GM18909 (cell line): Measurements from ENCODE around the gene CD63.
A peak's percentile ranks its signal among the peaks of the same experiment; 100 is the strongest.

ENCODE experiments used
- ATAC-seq: cut with Tn5 transposase; IDR thresholded peaks from one replicate; pipeline ENCODE4 v1.9.1; 2021; ENCODE audit warnings: mild to moderate bottlenecking; ENCODE audit not compliant: unreplicated experiment, poor library complexity

The CD63 gene

DNA sequence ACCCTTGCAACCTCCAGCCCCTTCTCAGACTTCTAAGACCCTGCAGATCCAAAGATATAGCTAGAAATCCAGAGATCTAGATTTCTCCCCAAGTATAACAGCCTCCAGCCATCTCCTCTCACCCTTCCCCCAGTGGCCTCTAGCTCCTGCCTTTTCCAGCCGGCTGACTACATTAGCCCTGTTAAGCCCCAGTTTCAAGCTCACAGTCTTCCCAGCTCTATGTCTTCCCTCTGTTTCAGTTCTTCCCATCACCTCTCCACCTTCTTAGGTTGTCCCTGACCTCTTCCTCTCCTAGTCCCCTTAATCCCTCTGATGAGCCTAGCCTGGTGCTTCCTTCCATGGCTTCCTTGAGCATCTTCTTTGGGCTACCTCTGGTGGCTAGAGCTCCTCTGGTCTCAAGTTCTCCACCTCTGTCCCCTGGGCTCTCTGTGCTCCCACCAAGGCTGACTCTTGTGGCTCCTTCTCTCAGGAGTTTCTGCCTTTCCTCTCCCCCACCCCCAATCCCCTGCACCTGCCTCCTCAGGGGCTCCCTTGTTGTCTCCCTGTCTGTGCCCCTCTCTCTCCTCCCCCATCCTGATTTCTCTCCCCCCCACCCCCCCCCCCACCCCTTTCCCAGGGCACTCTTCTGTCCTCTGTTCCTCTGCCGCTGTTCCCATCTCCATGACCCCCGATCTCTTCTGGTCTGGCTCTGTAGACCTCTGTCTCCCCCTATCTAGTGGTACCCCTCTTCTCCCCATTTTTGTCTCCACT, 13.3 kb upstream of the CD63 start:
- ATAC-seq = no peak

GRCh38 chr12:55739025-55739378, 10.2 kb upstream of the CD63 start:
- no peak for ATAC-seq

GRCh38 chr12:55738123-55739024, 9.6 kb upstream of the CD63 start:
- peak; percentile 87 for ATAC-seq

DNA sequence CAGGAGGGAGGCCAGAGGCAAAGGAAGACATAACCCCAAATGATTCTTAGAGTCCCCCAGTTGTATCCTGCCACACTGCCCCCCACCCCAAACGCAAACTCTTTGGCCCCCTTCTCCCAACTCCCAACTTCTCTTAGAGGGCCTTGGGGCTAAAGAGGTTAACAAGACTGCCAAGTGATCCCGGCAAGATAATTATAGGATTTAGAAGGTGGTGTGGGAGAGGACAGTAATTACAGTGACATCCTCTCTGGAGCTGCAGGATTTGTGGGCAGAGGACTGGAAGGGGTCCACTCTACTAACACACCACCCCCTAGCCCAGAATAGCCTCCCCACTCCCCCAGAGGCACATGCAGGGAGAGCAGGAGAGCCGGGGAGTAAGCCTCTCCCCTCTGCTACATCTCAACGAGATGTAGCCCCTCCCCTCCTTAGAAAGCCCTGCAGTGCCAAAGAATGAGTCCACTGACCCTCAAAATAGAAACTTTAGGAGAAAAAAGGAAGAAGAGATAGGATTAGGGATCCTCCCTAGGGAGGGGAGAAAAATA, 8.8 kb upstream of the CD63 start:
- ATAC-seq = peak; percentile 12

DNA sequence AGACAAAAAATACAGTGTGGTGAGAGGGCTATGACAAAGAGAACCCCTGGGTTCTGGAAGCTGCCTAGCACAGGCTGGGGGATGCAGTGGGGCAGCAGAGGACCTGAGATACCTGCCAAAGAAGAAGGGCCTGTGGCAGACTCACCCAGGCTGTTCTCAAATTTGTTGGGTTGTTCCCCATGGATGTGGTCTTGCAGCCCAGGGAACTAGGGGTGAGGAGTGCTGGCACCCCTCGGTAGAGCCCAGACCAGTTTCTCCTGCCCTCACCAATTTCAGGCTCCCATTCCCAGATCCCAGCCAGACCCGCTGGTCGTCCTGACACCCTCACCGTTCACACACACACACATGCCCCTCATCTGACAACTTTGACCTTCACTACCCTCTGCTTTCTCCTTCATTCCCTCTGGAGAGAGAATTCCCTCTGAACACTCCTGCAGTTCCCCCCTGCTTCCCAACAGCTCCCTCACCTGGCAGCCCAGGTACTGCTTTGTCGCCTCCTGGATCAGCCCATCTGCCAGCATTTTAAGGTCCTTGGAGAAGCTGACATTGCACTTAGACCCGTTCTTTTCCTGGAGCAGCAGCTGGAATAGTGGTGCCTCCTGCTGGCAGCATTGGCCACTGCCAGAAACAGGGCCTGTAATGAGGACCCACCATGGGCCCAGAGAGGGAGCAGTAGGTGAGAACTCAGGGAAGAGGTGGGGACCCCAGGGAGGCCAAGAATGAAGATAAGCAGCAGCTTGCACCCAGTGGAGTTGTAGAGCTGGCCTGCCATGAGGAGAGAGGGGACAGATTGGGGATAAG, 8.2 kb upstream of the CD63 start:
- ATAC-seq = no peak

- no peak for ATAC-seq
Observed at GRCh38 chr12:55736076-55736475, 7.3 kb upstream of the CD63 start.

DNA sequence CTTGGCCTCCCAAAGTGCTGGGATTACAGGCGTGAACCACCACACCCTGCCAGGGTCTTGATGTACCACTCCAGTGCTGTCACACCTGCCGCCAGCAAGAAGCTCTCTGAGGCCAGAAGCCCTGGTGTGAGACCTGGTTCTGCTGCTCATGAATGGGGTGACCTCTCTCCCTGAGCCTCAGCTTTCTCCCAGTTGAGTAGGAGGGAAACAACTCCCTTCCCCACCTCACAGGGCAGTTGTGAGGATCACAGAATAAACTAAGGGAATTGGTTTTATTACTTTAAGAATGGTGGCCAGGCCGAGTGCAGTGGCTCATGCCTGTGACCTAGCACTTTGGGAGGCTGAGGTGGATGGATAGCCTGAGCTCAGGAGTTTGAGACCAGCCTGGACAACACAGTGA, 5.8 kb upstream of the CD63 start:
- ATAC-seq = no peak

DNA sequence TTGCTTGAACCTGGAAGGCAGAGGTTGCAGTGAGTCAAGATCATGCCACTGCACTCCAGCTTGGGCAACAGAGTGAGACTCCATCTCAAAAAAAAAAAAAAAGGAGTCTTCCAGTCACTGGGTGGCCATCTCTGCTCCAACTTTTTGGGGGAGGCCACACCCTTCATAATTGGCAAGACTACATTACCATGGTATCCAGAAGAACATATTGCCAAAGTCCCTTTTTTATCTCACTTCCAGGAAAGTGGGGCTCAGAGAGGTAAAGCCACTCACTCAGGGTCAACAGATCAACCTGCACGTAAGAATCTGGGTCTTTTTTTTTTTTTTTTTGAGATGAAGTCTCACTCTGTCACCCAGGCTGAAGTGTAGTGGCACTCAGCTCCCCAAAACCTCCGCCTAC, 5.0 kb upstream of the CD63 start:
- ATAC-seq = no peak

DNA sequence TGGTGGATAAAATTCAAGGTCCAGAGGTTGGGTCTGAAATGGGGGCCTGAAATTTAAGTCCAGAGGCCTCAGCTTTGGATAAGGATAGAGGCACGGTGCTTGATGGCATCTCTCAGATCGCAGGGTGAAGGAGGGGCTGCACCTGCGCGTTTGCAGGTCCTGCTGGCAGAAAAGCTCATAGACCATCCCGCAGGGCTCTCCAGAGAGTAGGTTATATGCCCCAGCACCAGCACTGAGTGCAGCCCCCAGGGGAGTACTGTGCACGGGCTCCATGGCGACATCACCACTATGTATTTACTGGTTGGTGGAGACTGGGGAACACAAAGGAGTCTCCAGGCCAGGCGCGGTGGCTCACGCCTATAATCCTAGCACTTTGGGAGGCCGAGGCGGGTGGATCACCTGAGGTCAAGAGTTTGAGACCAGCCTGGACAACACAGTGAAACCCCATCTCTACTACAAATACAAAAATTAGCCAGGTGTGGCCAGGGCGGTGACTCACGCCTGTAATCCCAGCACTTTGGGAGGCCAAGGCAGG, 4.3 kb upstream of the CD63 start:
- no peak for ATAC-seq

GRCh38 chr12:55732288-55732687, 3.5 kb upstream of the CD63 start:
- ATAC-seq = no peak

- peak; percentile 55 for ATAC-seq
Observed at GRCh38 chr12:55729819-55730818, 1.3 kb upstream of the CD63 start.

GRCh38 chr12:55728186-55728938, 447 bp downstream of the CD63 start:
- ATAC-seq = peak; percentile 28

DNA sequence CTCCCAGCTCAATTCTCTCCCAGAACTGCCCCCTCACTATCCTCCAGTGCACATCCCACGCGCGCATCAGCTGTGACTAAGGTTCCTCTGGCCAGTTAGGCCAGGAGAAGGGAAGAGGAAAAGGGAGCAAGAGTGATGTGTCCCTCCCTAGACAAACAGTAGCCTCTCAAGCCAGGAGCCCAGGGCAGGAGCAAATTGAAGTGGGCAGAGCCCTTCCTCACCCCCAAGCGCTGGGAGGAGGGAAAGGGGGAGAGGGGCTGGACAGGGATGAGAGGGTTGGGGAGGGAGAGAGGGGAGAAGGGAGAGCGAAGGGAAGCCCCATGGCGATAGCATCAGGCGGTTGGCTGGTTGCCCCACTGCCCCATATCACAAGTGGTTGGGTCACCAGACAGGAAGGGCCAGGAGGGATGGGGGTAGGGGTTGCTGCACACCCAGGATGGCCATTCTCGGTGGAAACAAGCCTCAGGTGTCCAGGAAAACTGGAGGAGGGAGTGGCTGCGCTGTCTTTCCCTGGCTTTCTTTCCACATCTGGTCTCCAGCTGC, 1.1 kb downstream of the CD63 start:
- ATAC-seq = no peak

GRCh38 chr12:55726971-55727370, 1.8 kb downstream of the CD63 start:
- no peak for ATAC-seq

GRCh38 chr12:55725556-55725955, 3.3 kb downstream of the CD63 start:
- ATAC-seq = no peak

GRCh38 chr12:55724940-55725309, 3.9 kb downstream of the CD63 start:
- no peak for ATAC-seq

DNA sequence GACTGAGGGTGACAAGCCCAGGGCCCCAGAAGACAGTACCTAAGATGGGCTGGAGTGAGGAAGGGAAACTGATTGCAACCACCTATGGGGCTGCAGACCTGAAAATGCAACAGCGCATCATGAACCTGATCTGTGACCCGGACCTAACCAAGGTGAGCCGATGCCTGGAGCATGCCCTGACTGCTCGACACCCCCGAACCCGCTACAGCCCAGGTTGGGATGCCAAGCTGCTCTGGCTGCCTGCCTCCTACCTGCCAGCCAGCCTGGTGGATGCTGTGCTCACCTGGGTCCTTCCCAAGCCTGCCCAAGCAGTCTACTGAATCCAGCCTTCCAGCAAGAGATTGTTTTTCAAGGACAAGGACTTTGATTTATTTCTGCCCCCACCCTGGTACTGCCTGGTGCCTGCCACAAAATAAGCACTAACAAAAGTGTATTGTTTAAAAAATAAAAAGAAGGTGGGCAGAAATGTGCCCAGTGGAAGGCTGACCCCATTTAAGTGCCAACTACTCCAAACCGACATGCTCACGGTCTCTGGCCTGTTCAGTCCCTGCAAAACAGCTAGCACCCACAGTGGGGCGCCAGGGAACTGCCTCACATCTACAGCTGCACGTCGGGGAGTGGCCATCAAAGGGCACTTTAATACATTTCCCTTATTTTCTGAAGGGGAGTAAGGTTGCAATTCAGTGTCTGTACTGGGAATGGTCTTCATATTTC, 4.4 kb downstream of the CD63 start:
- no peak for ATAC-seq
